M059J (cell line): ENCODE results near the gene GLIS1. TPM values are rescaled to one million over a fixed set of nuclear protein-coding genes. Genes with fewer than 3 reads are reported as not detected.
A peak's percentile ranks its signal among the peaks of the same experiment; 100 is the strongest.

Experiments used
- DNase-seq: peaks from one replicate; pipeline ENCODE4 v3.0.0-alpha.2; 2012; ENCODE audit warnings: low read depth
- total RNA-seq: library from RNA; depleted of rRNA; stranded (reverse); fragments of >200 nt; shearing (Covaris generic); gene quantifications from 2 replicates; pipeline ENCODE4 v1.2.3, GENCODE V29; 2014

GLIS1 gene
- total RNA-seq, 1 experiment from 2014 or later: 3.0 TPM

DNA sequence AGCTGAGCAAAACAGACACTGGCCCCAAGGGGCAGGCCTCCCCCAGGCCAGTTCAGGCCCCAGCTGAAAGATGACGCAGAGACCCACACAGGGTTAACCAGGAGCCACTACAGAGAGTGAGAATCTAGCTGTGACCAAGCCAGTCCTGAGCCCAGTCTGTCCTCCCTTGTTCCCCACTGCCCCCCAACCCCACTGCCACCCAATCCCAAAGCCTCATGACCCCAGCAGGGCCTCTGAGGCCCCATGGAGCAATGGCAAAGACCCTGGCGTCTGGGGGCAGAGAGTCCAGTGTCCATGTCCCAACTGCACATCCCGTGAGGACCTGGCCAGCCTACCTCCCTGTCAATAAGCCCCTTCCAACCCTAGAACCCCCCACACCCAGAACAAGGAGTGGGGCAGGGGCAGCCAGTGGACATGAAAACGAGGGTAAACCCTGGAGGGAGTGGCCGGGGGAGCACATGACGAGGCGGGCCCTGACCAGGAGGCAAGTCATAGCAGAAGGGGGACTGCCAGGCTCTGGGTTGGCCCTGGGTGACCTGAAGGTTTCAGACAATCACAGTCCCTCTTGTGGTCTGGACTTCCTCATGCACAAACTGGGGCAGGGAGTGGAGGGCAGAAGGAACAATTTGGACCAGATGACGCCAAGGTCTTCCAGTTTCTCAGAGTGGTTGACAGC, 100.5 kb downstream of the GLIS1 start:
- DNase-seq: no peak

DNA sequence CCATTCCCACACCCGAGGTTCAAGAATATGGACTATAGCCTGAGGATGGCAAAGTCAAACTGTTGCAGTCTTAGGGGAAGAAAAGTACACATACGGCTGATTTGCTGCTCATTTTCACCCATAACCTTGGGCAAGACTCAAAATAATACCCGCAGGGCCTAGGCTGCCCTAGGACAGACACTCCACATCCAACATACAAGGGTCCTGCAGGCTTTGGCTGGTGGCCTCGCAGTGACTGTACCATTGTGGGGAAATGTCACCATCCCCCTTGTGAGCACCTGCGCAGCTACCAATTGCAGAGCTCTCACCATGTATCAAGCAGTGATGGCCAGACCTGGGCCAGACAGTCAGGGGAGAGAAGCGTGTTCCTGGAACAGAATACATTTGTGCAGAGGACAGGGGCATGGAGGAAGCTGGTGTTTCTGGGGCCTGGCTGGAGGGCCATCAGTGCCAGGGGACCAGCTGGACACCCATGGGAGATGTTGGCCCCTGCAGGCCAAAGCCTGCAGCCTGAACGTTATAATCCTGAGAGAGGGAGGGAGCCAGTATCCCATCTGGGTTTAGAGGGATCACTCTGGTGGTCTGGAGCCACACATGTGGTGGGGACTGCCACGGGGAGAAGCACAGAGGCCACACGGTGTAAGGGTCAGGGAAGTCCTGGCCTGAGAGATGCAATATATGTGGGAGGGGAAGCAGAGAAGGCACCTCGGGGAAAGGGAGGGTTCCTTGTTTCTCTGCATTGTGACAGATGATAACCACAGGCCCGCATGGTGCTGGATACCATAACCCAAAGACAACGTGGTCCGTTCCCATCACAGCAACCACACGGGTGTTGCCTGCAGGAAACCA, 101.2 kb downstream of the GLIS1 start:
- DNase-seq: no peak

DNA sequence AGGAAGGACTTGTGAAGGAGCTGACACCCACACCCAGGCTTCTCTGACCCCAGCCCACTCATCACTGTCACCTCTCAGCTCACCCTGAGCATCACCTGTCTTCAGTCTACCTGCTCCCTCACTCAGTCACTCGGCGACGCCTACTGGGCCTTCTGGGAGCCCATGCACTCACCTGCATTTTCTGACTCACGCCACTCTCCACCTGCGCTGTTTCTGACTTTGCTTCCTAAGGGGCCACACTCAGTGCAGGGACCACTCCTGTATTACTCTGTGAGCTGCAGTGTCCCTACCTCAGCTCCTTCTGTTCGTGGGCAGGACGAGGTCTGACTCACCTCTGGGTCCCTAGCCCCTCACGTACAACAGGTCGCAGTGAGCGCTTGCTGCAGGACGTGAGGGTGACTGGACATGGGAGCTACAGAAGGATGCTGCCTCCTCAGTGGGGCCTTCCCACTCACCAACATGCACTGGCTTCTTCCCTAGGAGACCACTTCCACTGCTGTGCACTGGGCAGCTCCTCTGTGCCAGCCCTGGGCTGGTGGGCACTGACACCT, 102.3 kb downstream of the GLIS1 start:
- no peak for DNase-seq

DNA sequence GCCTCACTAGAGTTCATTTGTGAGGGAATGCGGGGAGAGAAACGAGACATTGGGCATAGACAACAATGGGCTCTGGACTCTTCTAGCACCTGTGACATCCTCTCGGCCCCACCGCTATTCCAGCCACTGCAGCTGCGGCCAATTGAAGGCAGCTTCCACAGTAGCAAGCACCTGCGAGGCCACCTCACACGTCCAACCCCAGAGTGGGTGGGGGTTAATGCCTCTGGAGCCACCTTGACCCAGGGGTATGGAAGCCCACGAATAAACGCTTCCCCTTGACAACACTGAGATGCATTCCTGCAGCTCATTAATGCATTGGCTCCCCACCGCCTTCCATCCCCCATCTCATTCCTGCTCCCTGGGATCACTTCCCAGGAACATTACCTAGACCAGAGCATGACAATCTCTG, 104.4 kb downstream of the GLIS1 start:
- DNase-seq: no peak

DNA sequence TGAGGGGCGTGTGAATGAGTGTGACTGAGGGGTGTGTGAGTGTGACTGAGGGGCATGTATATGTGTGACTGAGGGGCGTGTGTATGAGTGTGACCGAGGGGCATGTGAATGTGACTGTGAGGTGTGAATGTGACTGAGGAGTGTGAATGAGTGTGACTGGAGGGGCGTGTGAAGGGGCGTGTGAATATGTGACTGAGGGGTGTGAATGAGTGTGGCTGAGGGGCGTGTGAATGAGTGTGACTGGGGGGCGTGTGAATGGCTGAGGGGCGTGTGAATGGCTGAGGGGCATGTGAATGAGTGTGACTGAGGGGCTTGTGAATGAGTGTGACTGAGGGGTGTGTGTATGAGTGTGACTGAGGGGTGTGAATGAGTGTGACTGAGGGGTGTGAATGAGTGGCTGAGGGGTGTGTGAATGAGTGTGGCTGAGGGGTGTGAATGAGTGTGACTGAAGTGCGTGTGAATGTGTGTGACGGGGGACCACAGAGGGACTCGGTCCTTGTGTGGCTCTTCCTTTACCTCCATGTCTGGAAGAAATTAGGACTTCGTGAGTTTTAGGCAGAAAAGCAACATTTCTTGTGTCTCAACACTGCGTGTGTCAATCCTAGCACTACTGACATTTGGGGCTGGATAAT, 105.8 kb downstream of the GLIS1 start:
- DNase-seq: no peak

DNA sequence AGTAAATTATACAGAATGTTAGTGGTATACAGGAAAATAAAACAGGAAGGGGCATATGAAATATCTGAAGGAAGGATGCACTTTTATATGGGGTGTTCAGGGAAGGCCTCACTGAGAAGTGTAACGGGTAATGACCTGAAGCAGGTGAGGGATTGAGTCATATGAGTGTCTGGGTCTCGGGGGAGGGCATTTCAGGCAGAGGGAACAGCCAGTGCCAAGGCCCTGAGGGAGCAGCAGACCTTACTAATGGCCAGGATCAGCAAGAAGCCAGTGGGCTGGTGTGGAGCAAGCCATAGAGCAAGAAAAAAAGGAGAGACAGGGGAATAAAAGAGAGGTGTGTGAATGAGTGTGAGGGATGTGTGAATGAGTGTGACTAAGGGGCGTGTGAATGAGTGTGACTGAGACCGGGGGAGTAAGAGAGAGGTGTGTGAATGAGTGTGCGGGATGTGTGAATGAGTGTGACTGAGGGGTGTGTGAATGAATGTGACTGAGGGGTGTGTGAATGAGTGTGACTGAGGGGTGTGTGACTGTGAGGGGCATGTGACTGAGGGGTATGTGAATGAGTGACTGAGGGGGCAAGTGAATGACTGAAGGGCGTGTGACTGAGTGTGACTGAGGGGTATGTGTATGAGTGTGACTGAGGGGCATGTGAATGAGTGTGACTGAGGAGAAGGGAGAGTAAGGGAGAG, 107.2 kb downstream of the GLIS1 start:
- no peak for DNase-seq

DNA sequence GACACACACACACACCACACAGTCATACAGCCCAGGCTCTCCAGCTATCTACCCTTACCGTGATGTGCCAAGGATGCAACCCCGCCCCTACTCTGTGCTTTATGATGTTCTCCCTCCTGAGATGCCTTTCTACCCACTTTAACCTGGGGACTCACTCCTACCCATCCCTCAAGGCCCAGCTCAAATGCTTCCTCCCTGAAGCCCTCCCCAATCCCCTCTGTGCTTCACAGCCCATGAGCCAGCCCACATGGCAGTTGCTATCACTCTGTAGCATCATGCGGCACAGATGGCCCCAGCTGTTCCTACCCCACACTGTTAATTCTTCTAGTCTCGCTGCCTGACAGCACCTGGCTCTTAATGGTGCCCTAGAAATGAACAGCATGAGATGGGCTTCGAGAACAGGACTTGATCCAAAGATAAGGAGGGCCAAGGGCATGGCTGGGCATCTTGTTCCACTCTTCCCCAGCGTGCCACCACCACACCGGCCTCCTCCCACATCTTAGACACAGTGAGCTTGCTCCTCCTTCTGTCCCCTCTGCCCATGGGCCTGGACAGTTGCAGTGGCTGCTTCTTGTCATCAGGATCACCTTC, 109.8 kb downstream of the GLIS1 start:
- no peak for DNase-seq

DNA sequence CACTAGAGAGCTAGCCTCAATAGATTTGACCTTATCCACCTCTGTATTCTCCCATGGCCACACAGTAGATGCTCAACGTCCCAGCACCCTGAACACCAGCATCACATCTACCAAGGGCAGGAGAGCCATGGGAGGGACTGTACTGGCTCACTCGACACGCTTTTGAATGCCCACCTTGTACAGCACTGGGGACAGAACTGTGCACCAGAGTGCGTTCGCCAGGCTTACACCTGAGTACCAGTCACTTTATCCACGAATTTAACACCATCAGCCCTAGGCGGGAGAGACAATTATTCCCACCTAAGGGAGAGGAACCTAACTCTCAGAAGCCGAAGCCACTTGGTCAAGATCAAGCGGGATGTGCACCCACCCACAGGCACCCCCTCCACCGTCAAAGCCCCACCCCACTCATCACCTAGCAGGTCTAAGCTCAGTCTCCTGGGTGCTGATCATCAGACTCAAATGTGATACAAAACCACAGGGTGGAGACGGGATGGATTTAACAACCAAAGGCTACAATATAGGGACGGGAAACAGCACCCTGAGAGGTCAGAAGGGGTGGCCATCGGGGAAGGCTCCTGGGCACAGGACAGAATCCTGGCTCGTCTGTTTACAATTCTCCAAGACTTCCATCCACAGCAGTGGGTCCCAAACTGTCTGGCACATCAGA, 110.5 kb downstream of the GLIS1 start:
- no peak for DNase-seq

DNA sequence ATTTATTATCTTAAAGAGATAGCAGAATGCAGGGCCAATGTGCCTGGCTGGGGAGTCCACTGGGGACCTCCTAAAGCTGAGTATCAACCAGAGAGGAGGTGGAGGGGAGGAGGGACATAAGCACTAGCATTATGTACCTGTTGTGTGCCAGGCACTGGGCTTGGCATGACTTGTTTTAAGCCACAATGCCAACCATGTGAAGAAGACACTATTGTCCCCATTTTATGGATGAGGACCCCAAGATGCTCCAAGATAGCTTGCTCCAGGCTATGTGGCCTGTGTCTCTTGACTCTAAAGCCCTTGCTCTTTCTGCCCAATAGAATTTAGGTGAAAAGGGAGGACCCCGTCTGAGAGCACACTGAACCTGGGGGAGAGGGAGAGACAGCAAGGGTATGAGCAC, 111.3 kb downstream of the GLIS1 start:
- DNase-seq: no peak

DNA sequence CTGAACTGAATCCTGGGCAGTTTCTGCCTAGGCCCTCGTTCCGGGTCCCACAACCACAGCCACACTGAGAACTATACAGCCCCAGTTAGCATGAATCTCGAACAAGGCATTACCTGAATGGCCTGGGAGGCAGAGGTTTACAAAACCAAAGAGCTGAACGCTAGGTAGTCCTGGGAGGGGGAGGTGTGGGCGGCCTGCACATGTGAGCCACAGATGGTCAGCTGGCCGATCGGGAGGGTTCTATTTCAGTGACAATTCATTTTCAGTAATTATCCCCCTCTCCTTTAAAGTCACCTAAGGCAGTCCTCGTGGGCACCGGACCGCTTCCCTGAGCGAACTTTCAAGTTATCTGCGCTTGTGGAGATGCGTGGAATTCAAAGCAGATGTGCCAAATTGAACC, 111.9 kb downstream of the GLIS1 start:
- DNase-seq: no peak

DNA sequence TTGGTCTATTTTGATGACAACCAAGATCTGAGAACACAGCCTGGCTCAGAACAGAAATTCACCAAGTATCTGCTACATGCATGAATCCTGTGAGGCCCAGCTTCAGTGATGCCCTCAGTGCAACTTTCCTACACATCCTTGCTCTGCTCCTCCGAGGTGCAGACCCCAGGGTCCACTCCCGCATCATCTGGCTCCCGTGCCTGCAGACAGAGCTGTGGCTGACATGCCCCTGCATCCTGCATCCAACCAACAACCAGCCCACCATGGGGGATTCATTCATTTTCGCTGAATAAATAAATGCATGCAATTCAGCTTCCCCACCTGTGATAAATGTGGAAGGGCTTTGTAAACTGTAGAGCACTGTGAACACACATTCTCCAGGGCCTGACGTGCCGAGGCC, 112.3 kb downstream of the GLIS1 start:
- no peak for DNase-seq

DNA sequence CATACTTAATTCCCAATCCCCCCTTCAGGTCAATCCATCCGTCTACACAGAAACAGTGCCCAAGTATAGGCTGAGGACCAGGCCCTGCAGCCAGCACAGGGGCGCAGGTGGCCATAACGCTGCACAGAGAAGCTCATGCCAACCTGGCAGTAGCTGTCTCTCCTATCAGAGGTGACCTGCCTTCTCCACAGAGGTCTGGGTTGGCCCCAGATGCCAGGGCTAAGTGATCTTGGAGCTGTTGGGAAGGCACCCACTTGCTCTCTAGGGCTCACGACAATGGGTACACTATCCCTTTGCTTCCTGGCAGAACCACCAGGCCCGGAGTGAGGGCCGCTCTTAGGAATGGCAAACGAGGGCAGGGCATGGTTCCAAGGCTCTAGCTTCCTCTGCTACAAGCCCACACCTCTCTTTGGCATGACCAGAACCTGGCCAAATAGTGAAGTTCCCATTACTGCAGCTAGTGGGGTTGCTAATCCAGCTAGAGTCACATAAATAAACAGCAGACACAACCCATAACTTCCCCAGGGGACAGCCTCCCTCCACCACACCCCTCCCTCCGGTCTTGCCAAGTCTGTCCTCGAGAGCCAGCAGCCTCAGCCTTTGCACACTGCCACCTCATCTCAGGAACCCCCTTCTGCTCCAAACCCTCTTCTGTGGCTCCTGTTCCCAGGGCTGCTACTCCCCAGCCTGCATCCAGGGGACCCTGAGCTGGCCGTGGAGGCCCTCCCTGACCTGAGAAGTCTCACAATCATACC, 113.0 kb downstream of the GLIS1 start:
- no peak for DNase-seq

DNA sequence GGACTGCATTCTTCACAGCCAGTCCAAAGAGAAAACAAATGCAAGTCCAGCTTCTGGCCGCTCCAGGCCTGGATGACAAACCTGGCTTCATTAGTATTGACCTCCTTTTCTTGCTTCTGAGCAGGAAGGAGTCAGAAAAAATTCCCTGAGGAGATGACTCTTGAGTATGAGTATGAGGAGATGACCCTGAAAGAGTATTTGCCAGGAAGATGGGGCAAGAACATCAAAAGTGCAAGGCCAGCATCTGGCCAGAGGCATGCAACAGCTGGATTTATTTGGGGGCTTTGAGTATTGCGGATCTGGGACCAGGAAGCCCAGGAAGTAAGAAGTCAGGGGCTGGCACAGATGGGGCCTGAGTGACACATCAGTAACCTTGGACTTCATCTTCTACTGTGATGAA, 113.9 kb downstream of the GLIS1 start:
- DNase-seq: no peak

DNA sequence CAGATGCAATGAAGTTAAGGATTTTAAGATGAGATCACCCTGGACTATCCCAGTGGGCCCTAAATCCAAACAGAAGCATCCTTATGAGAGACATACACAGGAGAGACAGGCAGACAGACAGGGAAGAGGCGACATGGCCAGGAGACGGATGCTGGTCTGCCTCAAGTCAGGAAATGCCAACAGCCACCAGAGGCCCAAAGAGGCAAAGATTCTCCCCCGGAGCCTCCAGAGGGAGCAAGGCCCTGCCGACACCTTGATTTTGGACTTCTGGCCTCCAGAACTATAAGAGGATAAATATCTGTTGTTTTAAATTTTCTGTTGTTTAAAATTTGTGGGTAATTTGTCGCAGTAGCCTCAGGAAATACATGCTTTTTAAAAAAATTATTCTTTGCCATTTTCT, 116.4 kb downstream of the GLIS1 start:
- DNase-seq: no peak

DNA sequence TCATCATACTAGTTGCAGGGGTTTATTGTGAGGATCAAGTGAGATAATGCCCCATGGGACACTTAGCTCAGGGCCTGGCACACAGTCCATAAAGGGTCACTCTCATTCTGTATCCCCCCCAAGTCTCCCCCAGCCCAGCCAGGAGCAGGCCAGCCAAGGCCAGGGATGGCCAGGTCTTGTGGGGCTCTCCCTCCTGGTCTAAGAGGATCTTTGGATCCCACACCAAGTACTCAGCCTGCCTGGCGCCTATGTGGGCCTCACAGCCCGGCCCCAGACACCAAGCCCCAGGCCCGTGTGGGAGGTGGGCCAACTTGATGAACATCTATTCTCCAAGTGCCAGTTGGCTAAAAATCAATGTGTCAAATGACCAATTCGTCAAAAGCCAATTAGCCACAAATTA, 117.8 kb downstream of the GLIS1 start:
- no peak for DNase-seq

DNA sequence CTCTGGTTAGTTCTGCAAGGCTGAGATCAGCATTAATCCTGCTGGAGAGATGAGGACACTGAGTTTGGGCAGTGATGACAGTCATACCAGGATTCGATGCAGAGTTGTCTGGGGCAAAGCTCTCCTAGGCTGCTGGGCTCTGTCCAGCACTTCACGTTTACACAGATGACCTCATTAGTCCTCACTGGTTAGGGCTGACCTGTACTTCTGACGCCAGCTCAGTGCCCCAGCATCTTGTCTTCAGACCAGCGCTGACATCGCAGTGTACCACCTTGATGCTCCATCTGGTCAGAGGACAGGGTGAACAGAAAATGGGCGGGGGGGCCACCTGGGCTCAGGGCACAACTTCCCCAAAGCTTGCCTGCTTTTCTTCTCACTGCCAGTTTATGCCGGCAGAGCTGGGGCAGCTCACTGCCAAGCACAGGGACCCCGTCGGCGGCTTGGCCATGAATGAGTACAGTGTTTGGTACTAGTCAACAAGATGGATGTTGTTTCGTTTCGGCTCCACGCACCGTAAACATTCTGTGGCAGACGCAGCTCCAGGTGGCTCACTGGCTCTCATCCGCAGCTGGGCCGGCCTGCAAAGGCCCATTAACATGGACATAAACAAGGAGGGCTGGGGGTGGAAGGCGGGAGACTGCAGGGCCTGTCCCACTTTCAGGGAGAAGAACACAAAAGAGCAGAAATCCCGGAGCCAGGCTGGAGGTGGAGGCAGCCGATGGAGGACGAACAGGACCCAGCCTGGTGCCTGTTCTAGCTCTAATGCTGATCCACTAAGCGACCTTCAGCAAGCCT, 118.7 kb downstream of the GLIS1 start:
- DNase-seq: peak; percentile 34

DNA sequence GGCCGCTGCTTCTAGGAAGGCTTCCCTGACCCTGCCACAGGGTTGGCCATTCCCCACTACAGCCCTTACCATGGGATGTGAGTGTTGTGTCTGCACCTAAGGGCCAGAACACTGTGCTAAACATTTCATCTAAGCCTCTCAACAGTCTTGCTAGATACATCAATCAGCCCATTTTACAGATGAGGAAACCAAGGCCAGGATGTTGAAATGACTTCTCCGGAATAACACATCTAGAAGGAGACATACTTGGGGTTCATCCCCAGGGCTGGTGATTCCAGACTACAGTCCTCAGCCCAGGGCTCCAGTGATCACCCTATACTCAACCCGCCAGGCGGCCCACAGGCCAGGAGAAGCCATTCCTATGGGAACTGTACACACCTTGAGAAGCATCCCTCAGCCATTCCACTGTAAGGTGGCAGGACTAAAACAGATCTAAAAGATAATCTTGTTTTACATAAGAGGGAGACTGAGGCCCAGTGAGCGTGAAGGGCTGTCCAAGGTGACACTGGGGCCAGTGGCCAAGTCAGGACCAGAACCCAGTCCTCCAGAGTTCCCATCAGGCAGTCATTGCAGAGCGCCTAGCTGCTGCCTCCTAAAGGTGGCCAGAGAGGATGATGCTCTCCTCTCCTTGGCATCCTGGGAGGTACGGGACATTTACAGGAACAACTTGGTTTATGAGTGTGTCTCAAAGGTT, 119.5 kb downstream of the GLIS1 start:
- no peak for DNase-seq

DNA sequence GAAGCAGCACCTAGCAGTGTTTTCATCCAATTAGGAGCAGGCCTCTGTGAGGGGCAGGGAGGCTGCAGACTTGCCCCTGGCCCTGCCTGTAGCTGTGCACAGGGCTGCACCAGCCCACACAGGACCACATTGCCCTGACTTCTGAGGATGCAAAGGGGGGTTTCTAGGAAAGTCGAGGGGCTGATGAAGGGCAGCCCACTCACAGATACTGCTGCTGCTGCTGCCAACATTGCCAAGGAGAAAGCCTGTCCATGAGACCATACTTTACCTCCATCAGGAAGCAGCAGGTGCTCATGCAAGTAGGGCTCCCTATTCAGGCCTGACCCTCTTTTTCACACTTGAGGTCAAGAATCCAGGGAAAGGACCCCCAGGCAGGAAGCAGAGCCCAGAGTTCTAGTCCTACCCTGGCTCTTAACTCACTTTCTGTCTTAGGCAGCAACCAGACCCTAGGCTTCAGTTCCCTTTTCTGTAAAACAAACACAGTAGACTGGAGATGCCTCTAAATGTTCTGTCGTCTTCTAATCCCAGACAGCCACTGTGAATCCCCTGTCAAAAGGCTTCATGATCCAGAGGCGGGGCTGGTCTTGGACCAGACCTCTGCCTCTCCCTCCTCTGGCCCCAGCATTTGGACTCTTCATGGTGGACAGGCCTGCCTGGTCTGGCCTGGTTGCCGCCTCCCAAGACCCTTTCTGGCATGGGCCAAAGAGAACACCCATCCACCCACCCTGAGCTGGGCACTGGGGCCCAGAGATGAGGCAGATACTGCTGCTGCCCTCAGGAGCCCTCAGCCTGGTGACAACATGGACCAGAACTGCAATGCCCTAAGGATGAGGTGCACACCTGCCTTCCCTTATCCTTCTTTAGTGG, 120.2 kb downstream of the GLIS1 start:
- DNase-seq: no peak
